Stomach smooth muscle (tissue), 2 donors: ENCODE measurements around the gene NDUFA3.

Experiments used
- H3K27ac ChIP-seq: one replicate; pipeline ENCODE4 v1.7.0; 2013; ENCODE audit warnings: mild to moderate bottlenecking, low read length, inconsistent platforms
- H3K27me3 ChIP-seq, 2 donors: one replicate each; pipeline ENCODE4 v1.7.0; 2013; ENCODE audit warnings: low read length in 2 of 2; ENCODE audit not compliant: insufficient read depth in 2 of 2, control insufficient read depth in 1 of 2
- H3K36me3 ChIP-seq, 2 donors: one replicate each; pipeline ENCODE4 v1.7.0; 2013; ENCODE audit warnings: low read length in 2 of 2; ENCODE audit not compliant: control insufficient read depth in 2 of 2, insufficient read depth in 2 of 2
- H3K4me1 ChIP-seq: one replicate; pipeline ENCODE4 v1.7.0; 2013; ENCODE audit warnings: low read length; ENCODE audit not compliant: control insufficient read depth, insufficient read depth
- H3K4me3 ChIP-seq, 2 donors: one replicate each; pipeline ENCODE4 v1.7.0; 2013; ENCODE audit warnings: low read length in 2 of 2
- H3K9ac ChIP-seq, 2 donors: one replicate each; pipeline ENCODE4 v1.7.0; 2013; ENCODE audit warnings: low read length in 2 of 2, mild to moderate bottlenecking in 1 of 2
- H3K9me3 ChIP-seq, 2 donors: one replicate each; pipeline ENCODE4 v1.7.0; 2013; ENCODE audit warnings: low read length in 2 of 2; ENCODE audit not compliant: control insufficient read depth in 2 of 2
- donor health status: healthy.
- donor health status: Pancreatic carcinoma.

The NDUFA3 gene

GRCh38 chr19:54107876-54108490, 5.3 kb downstream of the NDUFA3 start:
- H3K36me3 ChIP-seq: peaks cover 28 to 37% of the 10 kb centered on the region in 2 donors

DNA sequence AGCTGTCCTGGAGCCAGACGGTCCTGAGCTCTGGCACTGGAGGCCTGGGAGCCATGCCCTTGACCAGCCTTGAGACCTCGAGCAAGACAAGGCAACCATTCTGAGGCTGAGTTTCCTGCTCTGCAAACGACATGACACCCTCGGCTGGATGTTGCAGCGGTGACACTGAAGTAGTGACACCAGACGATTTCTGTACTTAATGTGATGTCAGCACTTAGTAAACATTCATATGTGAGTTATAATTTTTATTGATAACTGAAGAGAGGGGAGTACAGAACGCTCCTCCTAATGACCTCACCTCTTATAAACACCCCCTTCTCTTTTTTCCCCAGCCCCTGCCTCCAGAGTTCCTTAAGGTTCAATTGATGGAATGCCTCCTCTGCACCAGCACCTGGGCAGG, 5.8 kb downstream of the NDUFA3 start:
- no peaks in the 10 kb centered on the region for H3K9me3 ChIP-seq
- no peak overlapping the region for H3K4me3 ChIP-seq
- peaks cover 2% of the 10 kb centered on the region for H3K4me1 ChIP-seq
- H3K27ac ChIP-seq: no peak overlapping the region
- no peaks in the 10 kb centered on the region for H3K27me3 ChIP-seq
- peaks cover 28 to 37% of the 10 kb centered on the region in 2 donors for H3K36me3 ChIP-seq
- no peak overlapping the region for H3K9ac ChIP-seq

More at GRCh38 chr19:54107876-54108490, 5.3 kb downstream of the NDUFA3 start:
- H3K27me3 ChIP-seq: no peaks in the 10 kb centered on the region
- no peaks in the 10 kb centered on the region for H3K9me3 ChIP-seq
- no peak overlapping the region for H3K4me3 ChIP-seq
- peaks cover 7% of the 10 kb centered on the region for H3K4me1 ChIP-seq
- H3K27ac ChIP-seq: no peak overlapping the region
- H3K9ac ChIP-seq: no peak overlapping the region

DNA sequence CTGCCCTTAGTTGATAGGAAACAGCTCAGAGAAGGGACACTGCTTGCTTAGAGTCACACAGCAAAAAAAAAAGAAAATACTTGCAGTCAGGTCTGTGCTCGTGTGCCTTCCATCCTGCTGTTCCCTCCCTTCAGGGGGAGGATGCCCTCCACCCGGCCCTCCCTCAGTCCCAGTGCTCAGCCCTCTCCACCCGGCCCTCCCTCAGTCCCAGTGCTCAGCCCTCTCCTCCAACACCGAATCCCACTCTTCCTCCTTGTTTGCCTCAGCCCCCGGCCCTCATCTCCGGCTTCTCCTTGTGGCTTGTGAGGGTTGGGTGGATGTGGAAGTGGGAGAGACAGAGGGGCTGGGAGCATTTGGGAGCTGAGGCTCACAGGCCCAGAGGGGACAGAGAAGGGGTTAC, 7.0 kb downstream of the NDUFA3 start:
- H3K4me3 ChIP-seq: no peak overlapping the region
- peaks cover 8% of the 10 kb centered on the region for H3K4me1 ChIP-seq
- H3K27ac ChIP-seq: no peak overlapping the region
- no peak overlapping the region for H3K9ac ChIP-seq
- peaks cover 28 to 37% of the 10 kb centered on the region in 2 donors for H3K36me3 ChIP-seq
- no peaks in the 10 kb centered on the region for H3K9me3 ChIP-seq
- H3K27me3 ChIP-seq: no peaks in the 10 kb centered on the region

GRCh38 chr19:54114340-54115108, 11.9 kb downstream of the NDUFA3 start:
- H3K4me1 ChIP-seq: peaks cover 26% of the 10 kb centered on the region
- H3K4me3 ChIP-seq: peak overlapping the region; percentile 99
- H3K9ac ChIP-seq: peak overlapping the region; percentile 88 to 96
- H3K27me3 ChIP-seq: no peaks in the 10 kb centered on the region
- no peaks in the 10 kb centered on the region for H3K9me3 ChIP-seq
- peak overlapping the region; percentile 88 for H3K27ac ChIP-seq
- peaks cover 12 to 22% of the 10 kb centered on the region in 2 donors for H3K36me3 ChIP-seq

DNA sequence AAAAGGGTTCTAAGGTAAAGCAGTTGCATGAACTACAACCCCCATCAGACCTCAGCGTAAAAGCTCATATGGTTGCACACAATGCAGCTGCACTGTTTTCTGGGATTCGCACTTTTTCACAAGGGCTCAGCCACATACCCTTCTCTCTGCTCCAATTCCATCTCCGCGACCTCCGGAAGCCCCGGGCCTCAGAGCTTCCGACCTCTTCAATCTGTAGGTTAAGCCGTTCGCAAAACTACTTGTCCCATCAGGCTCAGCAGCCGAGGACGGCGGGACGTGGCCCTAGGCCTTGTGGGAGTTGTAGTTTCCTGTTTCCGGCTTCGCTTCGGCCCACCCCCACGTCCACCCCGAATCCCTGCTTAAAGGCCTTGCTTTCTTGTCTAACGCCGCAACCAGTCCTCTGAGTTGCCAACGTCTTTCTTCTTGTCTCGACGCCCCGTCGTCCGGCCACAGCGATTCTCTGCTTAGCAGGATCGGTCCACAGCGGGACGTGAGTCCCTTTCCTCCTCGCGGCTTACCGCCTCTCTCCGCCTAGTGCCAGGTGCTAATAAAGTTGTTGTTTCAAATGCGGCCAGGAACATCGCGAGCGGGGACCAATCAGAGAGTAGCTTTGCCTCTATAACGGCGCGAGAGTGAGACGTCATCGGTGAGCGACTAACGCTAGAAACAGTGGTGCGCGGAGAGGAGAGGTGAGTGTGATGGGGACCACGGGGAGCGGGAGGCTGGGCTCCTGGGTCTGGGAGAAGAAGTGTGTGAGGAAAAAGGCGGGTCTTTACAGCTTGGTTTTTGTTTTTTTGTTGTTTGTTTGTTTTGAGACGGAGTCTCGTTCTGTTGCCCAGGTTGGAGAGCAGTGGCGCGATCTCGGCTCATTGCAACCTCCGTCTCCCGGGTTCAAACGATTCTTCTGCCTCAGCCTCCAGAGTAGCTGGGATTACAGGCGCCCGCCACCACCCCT, 12.7 kb downstream of the NDUFA3 start, which contains the start of the genes PRPF31 and TFPT:
Gene PRPF31 (plus strand): TSS at position 646 of the 955 bp plus-strand sequence. CDS start 2,525 bp downstream, outside the sequence.
Gene TFPT (minus strand): TSS at position 549 of the 955 bp plus-strand sequence. CDS start 388 bp downstream, at position 161.
- peak within 1 kb of the TSS; percentile 88 to 96 for H3K9ac ChIP-seq
- H3K27me3 ChIP-seq: no peaks in the 10 kb centered on the region
- peaks cover 9 to 25% of the 10 kb centered on the region in 2 donors for H3K36me3 ChIP-seq
- H3K27ac ChIP-seq: peak within 1 kb of the TSS; percentile 88
- H3K9me3 ChIP-seq: no peaks in the 10 kb centered on the region
- H3K4me3 ChIP-seq: peak within 1 kb of the TSS; percentile 99
- H3K4me1 ChIP-seq: peaks cover 26% of the 10 kb centered on the region

DNA sequence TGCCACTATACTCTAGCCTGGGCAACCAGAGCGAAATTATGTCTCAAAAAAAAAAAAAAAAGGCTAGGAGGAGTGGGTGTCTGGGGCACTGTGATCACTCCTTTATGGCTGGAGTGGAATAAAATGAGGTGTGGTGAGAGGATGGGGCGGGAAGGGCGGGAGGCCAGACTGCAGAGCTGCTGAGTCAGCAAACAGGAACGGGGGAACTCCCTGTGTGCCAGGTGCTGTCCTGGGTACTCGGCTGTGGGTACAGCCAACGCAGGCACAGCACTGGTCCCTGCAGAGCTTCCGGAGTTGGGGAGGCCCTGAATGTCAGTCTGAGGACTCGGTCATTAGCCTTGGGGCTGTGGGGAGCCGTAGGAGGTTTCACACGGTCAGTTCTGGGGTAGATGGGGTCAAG, 18.6 kb downstream of the NDUFA3 start:
- H3K9ac ChIP-seq: no peak overlapping the region
- no peak overlapping the region for H3K27ac ChIP-seq
- H3K9me3 ChIP-seq: no peaks in the 10 kb centered on the region
- H3K4me1 ChIP-seq: peaks cover 10% of the 10 kb centered on the region
- no peak overlapping the region for H3K4me3 ChIP-seq
- H3K36me3 ChIP-seq: peaks cover 47 to 63% of the 10 kb centered on the region in 2 donors
- no peaks in the 10 kb centered on the region for H3K27me3 ChIP-seq

DNA sequence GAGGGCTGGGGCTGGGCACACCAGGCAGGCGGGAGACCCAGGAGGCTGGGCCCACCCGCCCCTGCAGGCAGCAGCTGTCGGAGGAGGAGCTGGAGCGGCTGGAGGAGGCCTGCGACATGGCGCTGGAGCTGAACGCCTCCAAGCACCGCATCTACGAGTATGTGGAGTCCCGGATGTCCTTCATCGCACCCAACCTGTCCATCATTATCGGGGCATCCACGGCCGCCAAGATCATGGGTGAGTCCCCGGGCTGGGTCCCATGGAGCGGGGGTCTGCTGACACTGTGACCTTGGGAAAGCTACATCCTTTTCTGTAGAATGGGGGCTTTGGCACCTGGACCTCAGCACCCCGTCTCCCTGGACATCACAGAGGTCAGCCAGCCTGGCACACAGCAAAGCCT, 21.0 kb downstream of the NDUFA3 start:
- H3K4me3 ChIP-seq: no peak overlapping the region
- no peak overlapping the region for H3K9ac ChIP-seq
- no peaks in the 10 kb centered on the region for H3K9me3 ChIP-seq
- H3K4me1 ChIP-seq: no peaks in the 10 kb centered on the region
- no peak overlapping the region for H3K27ac ChIP-seq
- peaks cover 53 to 70% of the 10 kb centered on the region in 2 donors for H3K36me3 ChIP-seq
- no peaks in the 10 kb centered on the region for H3K27me3 ChIP-seq

DNA sequence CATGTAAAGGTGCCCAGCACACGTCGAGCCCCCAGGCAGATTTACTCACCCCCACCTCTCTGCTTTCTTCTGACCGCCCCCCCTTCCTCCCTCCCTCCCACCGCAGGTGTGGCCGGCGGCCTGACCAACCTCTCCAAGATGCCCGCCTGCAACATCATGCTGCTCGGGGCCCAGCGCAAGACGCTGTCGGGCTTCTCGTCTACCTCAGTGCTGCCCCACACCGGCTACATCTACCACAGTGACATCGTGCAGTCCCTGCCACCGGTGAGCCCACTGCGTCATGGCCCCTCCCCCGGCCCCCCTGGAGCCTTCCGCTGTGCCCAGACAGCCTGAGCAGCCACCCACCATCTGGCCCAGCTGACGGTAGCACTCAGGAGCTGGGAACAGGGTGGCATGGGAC, 21.7 kb downstream of the NDUFA3 start:
- peaks cover 58 to 72% of the 10 kb centered on the region in 2 donors for H3K36me3 ChIP-seq
- H3K27me3 ChIP-seq: no peaks in the 10 kb centered on the region
- H3K4me3 ChIP-seq: no peak overlapping the region
- H3K4me1 ChIP-seq: no peaks in the 10 kb centered on the region
- H3K9ac ChIP-seq: no peak overlapping the region
- H3K9me3 ChIP-seq: no peaks in the 10 kb centered on the region
- H3K27ac ChIP-seq: no peak overlapping the region

GRCh38 chr19:54125713-54126112, 23.1 kb downstream of the NDUFA3 start:
- Histone ChIP-seq H3K27ac (no peak overlapping the region), H3K4me3 (no peak overlapping the region), H3K9me3 (no peaks in the 10 kb centered on the region), H3K4me1 (no peaks in the 10 kb centered on the region), H3K9ac (no peak overlapping the region), H3K36me3 (peaks cover 56 to 65% of the 10 kb centered on the region in 2 donors), H3K27me3 (no peaks in the 10 kb centered on the region)

DNA sequence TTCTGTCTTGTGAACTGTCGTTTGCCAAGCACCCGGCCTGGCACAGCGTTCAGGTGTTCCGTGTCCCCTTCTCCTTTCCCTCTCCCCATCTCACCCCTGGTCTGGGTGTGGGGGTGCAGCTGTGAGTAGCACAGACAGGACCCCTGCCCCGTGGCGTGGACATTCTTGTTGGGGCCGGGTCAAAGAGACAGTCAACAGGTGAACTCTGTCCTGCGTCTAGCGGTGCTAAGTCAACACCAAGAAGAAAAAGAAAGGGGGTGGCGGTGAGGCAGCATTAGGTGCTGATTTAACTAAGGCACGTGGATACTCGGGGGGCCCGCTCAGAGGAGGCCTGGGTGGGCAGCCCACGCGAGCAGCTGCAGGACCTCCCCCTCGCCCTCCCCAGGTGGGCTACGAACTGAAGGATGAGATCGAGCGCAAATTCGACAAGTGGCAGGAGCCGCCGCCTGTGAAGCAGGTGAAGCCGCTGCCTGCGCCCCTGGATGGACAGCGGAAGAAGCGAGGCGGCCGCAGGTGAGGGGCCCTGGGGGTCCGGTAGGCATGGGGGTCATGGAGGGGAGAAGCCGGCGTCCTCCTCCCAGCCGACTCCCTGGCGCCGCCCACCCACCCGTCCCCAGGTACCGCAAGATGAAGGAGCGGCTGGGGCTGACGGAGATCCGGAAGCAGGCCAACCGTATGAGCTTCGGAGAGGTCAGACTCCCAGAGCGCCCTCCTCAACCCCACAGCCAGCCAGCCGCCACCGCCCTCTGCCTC, 25.2 kb downstream of the NDUFA3 start:
- Histone ChIP-seq H3K27me3 (no peaks in the 10 kb centered on the region), H3K4me3 (no peak overlapping the region), H3K27ac (no peak overlapping the region), H3K4me1 (no peaks in the 10 kb centered on the region), H3K9me3 (no peaks in the 10 kb centered on the region), H3K9ac (no peak overlapping the region), H3K36me3 (peaks cover 48 to 56% of the 10 kb centered on the region in 2 donors)
